Uterus (tissue), 2 donors: ENCODE measurements around the gene SNX14.

Experiments
- CTCF ChIP-seq, 4 experiments: fragments of 200-600 bp in 2 of 4; fragments of 450-650 bp in 2 of 4; sonication (generic) in 2 of 4; IDR thresholded peaks; one replicate each; pipeline ENCODE4 v1.5.1; 2016 to 2019; ENCODE audit warnings: antibody characterized with exemption in 4 of 4, mild to moderate bottlenecking in 2 of 4, moderate library complexity in 1 of 4
- POLR2A ChIP-seq, 2 donors: fragments of 450-650 bp; IDR thresholded peaks; one replicate each; pipeline ENCODE4 v1.6.1; 2016; ENCODE audit warnings: antibody characterized with exemption in 2 of 2, mild to moderate bottlenecking in 1 of 2, moderate library complexity in 1 of 2

- TF ChIP-seq CTCF (IDR thresholded peaks at IDR 0.05): no peak
- TF ChIP-seq POLR2A (IDR thresholded peaks at IDR 0.05): no peak
Observed at GRCh38 chr6:85456782-85457181, 136.9 kb downstream of the SNX14 start.
